Occipital lobe (tissue), 2 donors: ENCODE data around the gene HHIPL1. TPM values are rescaled to one million over a fixed set of nuclear protein-coding genes. Genes with fewer than 3 reads are reported as not detected.
"Not testable (repeated sequence)": the region's sequence is repeated elsewhere in the genome, so short reads cannot be mapped to it uniquely, and the experiment has no call there.

ENCODE experiments used
- DNase-seq: peaks from one replicate; lab custom pipeline; 2025; lab: John Stamatoyannopoulos, UW
- total RNA-seq: library from RNA; depleted of rRNA; stranded (reverse); fragments of >200 nt; gene quantifications from one replicate; pipeline ENCODE4 v1.2.3, GENCODE V29; 2014

The HHIPL1 gene
- total RNA-seq, 1 donor from 2014 or later, result 6.4 TPM

- no peak for DNase-seq
Observed at GRCh38 chr14:99633141-99633540, 11.8 kb upstream of the HHIPL1 start.

- DNase-seq, result no peak
Observed at GRCh38 chr14:99633918-99634317, 11.0 kb upstream of the HHIPL1 start.

DNA sequence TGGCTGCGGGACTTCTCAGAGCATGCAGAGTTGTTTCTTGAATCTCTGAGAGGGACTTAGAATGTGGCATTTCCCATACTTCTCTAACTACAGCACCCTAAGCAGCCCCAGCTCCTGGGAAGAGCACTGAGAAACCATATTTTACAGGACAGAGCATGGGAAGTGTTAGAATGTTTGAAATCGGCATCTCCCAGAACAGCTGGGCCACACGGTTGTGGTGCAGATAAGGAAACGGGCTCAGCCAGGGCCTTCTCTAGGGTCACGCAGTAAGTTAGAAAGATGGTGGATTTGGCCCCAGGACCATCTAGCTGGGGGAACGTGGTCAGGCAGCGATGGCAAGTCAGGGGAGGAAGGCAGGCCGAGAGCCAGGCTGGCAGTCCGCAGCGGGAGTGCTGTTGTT is 10.5 kb upstream of the HHIPL1 start:
- DNase-seq, result no peak

DNA sequence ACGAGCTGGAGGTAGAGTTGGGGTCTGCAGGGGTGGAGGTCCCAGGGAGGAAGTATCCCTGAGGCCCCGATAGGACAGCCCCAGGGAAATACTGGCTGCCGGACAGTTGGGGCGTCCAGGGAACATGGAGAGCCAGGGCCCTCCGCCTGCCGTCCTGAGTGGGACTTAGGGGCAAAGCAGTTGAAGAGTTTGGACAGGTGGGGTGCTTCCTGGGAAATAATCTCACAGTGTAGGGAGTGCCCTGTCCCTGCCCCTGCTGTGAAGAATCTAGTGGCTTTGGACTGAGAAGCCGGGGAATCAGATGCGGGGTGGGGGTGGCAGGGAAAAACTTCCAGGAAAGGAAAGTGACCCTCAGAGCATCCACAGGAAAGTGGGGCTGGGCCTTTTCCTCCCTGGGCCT is 9.8 kb upstream of the HHIPL1 start:
- no peak for DNase-seq

DNA sequence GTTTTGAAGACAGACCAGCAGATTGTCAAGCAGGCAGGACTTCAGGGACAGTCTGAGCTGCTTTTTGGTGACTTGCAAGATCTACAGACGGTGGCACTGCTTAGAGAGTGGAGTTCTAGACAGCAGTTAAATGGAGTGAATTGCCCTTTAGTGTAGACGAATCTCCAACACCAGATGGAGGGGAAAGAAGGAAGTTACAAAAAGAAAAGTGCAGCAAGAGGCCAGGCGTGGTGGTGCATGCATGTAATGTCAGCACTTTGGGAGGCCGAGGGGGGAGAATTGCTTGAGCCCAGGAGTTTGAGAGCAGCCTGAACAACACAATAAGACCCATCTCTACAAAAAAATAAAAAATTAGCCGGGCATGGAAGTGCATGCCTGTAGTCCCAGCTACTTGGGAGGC is 8.4 kb upstream of the HHIPL1 start:
- DNase-seq, result no peak

DNA sequence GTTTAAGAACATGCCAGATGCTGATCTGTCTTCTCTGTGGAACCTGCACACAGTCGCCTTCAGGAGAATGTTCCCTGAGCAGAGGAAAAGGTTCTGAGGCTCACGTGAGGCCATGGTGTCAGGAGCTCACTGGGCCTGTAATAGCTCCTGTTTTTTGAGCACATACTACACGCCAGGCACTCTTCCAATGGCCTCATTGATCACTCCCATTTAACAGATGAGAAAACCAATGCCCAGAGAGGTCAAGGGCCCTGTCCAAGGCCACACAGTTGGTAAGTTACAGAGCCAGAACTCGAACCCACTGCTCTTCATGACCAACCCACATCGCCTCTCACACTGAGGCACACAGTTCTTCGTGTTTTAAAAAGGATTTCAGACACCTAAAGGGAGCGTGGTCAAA is 7.3 kb upstream of the HHIPL1 start:
- DNase-seq, result no peak

GRCh38 chr14:99642771-99643170 is 2.2 kb upstream of the HHIPL1 start:
- DNase-seq, result not testable (repeated sequence)

- DNase-seq, result no peak
Observed at GRCh38 chr14:99643343-99643742, 1.6 kb upstream of the HHIPL1 start.

- no peak for DNase-seq
Observed at GRCh38 chr14:99644035-99644587, 818 bp upstream of the HHIPL1 start.

DNA sequence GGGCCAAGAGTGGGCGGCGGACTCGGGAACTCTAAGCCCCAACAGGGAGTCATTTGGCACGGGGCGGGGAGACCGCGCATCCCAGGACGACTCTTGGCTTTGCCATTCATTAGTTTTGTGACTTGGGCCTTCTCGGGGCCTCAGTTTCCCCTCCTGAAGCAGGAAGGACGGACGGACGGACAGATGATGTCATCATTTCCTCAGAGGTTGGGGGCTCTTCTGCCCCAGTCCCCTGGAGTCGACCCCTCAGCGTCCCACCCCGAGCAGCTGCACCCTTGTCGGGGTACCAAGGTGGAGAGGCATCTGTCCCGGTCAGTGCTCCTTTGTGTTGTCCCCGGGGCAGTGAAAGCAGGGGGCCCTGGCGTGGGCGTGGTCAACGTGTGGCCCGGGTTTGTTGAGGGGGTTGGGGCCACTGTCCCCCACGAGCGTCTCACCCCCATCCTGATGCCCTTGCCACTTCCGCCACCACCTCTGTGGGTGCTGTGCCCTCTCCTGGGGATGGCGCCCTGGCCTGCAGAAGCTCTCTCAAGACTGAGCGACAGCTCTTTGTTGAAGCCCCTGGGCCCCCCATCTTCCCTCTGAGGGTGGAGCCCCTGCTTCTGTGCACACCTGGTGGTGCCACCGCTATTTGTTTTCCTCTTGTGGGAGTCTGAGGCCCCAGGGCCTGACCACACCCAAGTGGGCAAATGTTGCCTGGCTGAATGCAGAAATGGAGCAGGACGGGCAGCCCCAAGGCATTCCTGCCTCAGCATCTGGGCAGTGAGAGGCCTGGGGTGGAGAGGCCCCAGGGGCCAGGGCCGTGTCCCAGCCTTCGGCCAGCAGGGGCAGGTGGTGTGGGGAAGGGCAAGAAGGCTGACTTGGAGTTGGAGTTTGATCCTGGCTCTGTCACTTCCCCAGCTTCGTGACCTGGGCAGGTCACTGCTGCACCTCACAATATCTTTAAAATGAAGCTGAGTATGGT is 896 bp downstream of the HHIPL1 start:
- no peak for DNase-seq

- DNase-seq, result no peak
Observed at GRCh38 chr14:99647411-99647810, 2.5 kb downstream of the HHIPL1 start.

- DNase-seq, result no peak
Observed at GRCh38 chr14:99648027-99648784, 3.3 kb downstream of the HHIPL1 start.

DNA sequence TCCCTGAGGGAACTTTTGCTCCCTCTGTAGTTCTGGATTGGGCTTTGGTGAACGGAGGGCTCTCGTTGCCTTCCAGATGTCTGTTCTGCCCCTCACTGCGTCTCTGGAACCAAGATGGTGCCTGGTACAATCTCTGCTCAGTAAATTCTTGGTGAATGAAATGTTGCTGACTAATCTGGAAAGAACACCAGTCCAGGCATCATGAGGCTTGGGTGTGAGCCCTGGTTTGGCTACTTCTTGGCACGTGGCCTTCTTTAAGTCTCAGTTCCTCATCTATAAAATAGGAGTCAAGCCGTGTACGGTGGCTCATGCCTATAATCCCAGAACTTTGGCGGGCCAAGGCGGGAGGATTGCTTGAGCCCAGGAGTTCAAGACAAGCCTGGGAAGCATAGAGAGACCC is 4.3 kb downstream of the HHIPL1 start:
- DNase-seq, result no peak

- DNase-seq, result no peak
Observed at GRCh38 chr14:99649643-99650042, 4.7 kb downstream of the HHIPL1 start.

GRCh38 chr14:99650189-99650588 is 5.3 kb downstream of the HHIPL1 start:
- DNase-seq, result no peak

- no peak for DNase-seq
Observed at GRCh38 chr14:99651953-99652746, 7.2 kb downstream of the HHIPL1 start.

DNA sequence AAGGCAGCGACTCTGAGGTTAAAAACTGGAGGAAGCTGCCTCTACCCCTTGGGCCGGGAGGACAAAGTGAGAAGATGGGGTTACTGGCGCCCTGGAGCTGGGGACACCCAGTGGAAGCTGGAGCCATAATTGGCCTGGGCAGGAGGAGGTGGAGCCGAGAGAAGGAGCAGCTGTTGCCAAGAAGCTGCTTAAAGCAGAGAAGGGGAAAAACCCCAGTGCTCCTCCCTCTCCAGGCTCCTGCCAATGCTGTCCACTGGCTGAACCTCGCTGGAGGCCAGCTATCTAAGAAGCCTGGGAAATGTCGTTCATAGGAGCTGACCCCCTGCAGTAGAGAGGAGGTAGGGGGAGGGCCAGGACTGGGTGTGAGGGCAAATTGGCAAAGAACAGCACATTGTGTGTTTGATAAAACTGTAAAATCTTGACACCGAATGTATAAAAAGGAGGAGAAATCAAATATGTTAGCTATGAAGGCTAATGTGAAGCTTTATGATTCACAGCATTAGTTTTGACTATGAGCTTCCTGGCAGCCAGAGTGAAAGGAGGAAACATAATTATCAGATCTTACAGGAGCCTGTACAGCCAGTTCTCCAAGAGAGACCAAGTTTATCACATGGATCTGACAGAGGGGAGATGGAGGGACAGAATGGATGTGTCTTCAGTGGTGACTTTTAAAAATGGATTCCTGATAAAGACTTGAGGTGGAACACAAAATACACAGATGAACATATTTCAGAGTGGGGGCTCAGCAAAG is 9.5 kb downstream of the HHIPL1 start:
- DNase-seq, result no peak

- no peak for DNase-seq
Observed at GRCh38 chr14:99655521-99655920, 10.6 kb downstream of the HHIPL1 start.

- no peak for DNase-seq
Observed at GRCh38 chr14:99656171-99656570, 11.2 kb downstream of the HHIPL1 start.

DNA sequence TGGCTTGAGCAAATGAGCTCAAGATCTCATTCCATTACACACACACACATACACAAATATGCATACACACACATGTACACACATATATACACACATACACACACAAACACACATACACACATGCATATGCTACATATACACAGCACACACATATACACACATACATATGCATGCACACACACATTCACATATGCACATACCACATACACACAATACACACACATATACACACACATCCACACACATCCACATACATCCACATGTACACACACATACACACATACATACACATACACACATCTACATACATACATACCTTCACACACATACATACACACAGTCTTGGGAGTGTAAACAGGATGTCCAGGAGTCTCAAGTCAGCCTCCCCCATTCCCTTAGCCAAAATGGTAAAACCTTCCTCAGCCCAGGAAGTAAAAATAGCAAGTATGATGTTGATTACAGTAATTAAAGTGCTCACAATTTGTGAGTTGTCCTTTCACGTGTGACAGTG is 12.8 kb downstream of the HHIPL1 start:
- DNase-seq, result no peak
